T-helper 2 cell treated with Interferon-gamma antibody and Interleukin-4, amounts not matched to agents 100 ng/mL and 5 ng/mL, for 36 hours (primary cell): ENCODE data around the gene HDAC9. TPM values are rescaled to one million over a fixed set of nuclear protein-coding genes. Genes with fewer than 3 reads are reported as not detected.

Experiments
- intact Hi-C: fragments of 100-400 bp; cut with micrococcal nuclease; formaldehyde crosslinking; loops from one replicate; pipeline ENCODE4 v1.15.1; 2023
- total RNA-seq: library from RNA; stranded (reverse); gene quantifications from 2 replicates; pipeline ENCODE4 v1.2.3, GENCODE V29; 2022

Gene HDAC9
- 0.14 and 0.16 TPM in 2 replicates for total RNA-seq

DNA sequence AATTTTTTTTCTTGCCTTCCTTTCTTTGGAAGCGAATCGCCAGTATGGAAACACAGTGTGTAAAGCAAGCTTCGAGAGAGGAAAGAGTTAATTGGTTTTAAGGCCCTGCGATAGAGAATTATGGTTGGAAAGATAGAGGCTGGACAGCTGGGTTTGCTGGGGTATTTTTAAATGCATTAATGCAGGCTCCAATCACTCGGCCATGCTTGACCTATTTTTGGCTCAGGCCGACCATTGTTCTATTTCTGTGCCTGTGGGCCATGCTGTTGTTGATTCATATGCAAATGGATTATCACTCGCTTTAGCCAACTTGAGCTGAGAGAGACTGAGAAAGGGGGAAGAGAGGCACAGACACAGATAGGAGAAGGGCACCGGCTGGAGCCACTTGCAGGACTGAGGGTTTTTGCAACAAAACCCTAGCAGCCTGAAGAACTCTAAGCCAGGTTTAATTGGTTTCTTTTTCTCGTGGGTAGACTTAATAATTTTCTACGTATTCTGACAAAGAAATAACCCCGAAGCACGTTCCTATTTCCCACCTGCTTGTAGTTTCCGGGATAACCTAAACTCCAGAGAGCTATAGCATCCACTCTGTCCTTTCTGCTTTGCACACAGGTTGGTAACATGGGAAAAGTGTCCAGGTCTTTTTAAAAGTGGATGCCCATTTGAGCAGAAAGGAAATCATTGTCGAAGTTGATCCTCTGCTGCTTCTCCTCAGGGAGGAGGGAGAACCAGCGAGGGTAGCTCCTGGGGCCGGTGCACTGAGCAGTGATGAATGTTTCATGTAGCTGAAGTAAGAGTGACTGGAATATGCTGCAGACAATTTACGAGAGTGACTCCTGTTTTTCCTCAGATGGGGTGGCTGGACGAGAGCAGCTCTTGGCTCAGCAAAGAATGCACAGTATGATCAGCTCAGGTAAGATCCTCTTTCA, at the start of gene HDAC9:
TSS of gene HDAC9 (plus strand) at position 338 of the 929 bp plus-strand sequence. CDS start at position 892, 554 bp downstream.
- intact Hi-C loops = no loop called here

DNA sequence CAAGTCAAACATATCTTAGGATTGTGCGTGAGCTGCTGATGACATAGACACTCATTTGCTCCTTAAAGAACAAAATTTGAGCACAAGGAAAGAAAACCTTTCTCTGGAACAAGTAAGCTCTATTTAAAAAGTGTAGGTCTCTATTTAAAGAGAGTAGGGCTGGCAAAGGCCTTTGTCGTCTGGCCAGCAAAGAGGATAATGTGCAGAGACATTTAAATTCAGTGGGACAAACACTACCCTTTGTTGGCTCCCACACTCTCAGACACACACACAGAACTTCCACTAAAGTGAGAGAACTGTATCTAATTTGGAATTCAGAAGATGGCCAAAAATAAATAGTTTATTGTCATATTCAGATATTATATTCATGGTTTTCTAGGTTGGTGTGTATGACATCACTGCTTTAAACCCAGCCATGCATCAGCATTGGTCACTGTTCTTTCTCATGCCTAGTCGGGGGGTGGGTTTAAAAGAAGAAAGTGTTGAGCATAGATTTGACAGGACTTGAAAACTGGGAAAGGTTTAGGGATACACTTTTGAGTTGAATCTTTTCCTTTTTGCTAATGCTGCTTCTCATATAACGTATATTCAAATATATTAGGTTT, 49.5 kb upstream of the HDAC9 start:
- intact Hi-C loops = no loop called here

DNA sequence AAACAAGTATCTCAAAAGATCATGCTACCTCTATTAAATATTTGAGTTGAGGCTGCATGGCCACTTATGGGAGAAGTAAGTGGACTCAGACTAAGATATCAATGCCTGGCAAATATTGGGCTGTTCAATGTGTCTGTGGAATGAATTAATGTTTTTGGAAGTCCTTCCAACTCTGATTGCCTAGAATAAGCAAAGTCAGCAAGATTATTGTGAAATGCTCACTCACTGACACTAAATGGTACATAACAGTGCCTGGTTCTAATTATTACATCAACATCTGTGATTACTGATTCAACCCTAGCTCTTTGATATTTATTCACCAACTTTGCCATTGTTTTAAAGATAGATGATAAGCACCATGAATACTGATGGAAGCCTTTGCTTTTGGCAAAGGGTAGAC, 45.5 kb upstream of the HDAC9 start:
- intact Hi-C loops = no loop called here

DNA sequence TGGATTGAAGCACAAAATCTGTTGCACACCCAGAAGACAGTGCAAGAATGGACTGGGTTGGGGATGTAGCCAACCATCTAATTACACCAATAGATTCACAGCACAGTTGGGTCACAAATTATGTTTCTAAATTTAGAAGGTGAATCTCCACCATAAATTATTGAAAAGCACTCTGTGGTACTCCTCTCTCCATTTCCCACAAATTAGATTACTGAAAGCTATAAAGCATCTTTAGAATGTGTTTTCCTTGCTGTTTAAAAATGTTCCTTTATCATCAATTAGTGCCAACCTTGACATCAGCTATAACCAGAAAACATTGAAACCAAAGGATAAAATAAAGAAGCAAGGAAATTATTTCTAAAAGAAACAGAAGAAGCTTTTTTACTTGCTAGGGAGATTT, 39.9 kb upstream of the HDAC9 start:
- intact Hi-C loops = no loop called here

DNA sequence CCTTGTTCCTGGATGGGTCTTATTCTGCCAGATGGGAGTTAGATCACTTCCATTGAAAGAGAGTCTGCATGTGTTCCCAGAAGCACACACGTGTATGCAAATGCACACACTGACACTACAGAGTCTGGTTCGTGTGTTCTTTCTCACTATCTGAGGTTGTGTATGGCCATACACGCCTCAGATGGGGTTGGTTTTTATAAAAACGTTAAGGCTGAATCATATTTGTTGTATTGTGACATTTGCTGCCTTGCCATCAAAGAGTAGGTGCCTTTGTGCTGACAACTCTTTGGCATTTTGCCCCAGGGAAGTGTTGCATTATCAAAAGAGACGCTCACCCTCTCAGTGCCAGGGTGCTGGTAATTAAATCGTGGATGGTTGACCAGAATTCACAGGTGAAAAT, 37.7 kb upstream of the HDAC9 start:
- intact Hi-C loops = no loop called here

DNA sequence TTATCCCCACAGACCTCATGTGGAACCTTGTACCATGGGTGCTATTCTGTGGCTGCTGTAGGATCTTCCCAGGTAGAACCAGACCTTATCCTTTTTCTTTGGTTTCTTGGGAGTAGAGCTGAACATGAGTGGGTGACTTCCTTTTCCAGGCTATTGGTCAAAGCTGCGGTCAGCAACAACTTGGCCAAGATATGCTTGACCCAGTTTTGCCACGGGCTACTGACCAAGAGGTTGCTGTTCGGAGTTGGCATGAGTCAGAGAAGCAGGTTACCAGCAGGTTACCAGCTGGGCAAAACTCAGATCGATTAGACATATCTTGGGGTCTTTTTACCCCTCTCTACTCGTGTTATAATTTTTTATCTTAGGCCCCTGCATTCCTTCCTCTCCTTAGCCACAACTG, 36.7 kb upstream of the HDAC9 start:
- intact Hi-C loops = no loop called here

DNA sequence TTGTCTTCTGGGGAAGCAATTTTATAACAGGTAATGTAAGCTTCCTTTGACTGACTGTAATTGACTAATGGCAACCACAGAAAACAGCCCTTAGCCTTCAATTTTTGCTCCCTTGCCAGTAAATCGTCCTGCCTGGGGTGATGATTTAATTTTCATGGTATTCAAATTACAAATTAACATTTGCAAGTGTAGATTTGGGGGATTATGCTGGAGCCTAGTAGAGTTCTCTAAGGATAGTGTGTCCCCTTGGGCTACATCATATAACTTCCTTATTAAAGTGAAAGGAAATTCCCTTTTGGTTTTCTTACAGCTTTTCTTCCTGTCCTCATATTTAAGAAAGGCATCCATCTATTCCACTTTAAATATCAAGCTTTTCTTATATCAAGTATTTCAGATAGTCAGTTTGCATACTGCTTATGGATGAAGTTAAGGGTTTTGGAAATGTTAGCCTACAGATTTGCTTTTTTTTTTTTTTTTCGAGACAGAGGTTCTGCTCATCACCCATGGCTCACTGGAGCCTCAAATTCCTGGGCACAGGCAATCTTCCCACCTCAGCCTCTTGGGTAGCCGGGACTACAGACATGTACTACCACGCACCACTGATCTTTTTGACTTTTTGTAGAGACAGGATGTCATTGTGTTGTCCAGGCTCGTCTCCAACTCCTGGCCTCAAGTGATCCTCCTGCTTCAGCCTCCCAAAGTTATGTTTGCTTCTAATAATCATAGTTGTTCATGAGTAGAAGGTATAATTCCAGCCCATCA, 35.9 kb upstream of the HDAC9 start:
- intact Hi-C loops = no loop called here

DNA sequence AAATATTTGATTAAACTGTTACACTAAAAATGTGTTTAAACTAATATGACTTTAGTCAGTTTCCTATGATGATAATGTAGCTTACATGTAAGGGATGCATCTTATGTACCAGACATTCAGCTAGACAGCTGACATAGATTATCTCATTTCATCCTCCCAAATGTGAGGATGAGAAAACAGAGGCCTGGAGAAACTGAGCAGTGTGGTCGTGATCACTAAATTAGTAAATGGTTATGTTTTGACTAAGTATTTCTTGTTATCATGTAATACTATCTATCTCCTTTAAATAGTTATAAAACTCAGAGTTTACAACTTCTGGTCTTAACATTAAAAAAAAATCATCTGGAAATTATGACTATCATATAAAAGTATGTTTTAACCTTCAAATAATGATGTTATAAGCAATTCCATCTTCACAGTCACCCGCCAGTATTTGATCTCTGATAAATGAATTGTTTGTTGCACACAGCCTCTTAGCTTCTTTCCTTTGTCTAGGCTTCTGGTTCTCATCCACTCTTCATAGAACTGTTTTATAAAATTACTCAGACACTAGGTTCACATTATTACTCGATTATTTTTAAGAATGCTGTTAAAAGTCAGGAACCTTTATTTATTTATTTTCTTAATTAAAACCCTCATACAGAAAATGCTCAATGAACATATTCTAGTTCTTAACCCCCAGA, 33.6 kb upstream of the HDAC9 start:
- intact Hi-C loops = no loop called here

DNA sequence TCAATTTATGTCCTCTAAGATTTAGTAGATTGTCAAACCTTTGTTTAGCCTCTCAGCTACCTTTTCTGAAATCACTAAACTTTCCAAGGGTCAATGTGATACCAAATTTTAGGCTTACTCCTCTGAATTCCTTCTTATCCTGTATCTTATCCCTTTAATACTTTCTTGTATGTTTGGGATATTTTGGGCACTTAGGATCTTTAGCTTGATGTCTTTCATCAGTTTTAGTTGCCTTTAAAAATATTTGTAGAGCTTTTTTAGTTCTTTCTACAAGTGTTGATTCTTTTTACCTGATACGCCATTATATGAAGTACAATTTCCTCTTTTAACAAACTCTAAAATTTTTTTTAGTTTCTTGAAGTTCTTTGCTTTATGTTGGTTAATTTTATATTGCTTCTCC, 30.7 kb upstream of the HDAC9 start:
- intact Hi-C loops = no loop called here

DNA sequence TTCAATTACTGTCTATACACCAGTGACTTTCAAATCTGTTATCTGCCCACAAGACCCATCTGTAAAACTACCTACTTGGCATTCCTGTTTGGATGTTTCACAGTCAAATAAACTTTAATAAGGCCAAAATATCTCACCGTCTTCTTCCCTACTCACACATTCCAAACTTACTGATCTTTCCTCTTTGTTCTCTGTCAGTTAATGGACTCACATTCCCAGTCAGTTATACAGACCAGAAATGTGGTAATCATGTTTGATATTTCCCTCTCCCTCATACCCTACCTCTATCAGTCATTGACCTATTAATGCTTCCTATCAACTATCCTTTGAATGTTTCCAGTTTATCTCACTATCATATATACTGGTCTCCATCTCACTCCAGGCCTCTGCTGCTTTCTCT, 28.5 kb upstream of the HDAC9 start:
- intact Hi-C loops = no loop called here

DNA sequence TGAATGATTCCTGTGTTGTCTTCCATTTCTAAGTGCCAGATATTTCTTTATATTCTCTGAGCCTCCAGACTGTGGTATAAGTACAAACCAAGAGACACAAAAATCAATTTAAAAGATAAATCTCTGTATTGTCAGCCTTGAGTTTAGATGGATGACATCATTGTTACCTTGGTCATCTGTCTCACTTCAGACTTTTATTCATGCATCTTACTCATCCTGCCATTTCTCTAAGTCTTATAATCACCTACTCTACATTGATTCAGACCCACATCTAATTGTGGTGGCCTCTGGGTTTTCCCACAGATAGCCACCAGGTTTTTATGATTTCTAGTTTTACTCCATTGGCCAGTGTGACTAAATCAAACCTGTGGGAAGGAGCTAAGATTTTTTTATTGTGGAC, 26.8 kb upstream of the HDAC9 start:
- intact Hi-C loops = no loop called here

DNA sequence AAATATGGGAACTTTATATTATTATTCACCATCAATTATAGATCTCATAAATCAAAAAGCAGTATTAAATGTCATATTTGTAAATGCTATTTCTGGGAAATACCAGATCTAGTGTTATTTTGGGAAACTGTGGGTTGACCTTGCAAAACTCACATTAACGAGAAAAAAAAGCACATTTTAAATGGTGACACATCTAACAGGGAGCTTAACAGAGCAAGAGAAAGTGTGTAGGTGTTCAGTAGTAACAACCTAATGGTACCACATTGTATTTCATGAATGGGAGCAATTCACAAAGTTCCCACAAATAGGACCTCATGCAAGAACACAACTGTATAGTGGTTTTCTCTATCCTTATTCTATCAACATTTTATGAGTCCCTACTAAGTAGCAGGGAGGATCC, 26.2 kb upstream of the HDAC9 start:
- intact Hi-C loops = no loop called here

DNA sequence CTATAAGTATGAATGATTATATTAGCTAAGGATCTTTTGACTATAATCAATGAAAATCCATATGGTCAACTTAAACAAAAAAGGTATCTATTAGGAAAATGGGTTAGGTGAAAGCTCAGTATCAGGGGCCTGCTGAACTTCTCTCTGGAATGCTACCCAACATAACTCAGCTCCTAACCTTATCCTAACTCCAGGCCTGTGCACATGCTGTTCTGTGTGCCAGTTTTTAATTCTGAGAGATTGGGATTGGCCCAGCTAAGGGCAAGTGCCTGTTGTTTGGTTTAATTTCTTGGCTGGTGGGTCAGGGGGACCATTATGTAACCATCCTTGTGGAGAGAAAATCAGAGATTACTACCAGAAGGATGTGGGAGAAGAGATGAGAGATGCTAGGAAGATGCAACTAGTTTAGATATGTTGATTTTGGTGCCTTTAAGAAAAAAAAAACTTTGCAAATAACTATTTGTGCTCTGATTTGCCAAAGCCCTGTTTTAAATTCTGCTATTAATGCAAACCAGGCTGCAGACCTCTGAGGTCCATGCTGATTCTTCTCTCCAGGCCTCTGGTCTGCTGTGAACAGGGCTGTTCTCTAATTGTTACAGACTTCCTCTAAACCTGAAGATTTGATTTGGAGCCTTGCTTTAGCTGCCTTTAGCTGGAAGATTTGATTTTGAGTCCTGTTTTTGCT, 23.9 kb upstream of the HDAC9 start:
- intact Hi-C loops = no loop called here

DNA sequence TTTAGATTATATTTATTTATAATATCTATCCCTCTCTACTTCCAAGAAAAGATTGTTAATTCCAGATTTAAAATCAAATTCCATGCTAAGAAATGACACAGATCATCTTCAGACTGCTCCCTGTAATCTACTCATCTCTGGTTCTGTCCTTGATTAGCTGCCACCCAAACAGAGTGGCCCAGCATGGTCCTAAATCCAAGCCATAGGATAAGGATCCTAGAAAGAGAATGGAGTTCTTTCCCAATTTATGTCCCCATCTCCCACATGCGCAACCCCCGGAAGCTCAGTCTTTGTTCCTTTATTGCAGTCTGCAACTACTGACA, 23.4 kb upstream of the HDAC9 start:
- intact Hi-C loops = no loop called here

DNA sequence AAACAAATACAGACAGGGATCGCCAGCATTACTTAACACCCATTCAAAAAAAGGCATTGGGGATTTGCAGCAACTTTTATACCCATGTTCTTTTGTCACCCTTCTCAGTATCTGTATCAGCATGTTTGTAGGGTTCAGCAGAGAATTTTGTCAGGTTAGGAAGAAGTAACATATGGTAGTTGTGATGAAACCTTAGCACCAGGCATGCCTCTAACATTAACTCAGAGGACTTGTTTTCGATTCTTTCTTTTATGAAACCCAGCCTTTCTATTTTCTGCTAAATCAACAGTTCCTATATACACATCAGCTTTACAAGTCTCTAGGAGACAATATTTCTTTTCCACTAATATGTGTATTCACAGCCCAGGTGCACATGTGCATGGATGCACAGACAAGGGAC, 22.4 kb upstream of the HDAC9 start:
- intact Hi-C loops = no loop called here

DNA sequence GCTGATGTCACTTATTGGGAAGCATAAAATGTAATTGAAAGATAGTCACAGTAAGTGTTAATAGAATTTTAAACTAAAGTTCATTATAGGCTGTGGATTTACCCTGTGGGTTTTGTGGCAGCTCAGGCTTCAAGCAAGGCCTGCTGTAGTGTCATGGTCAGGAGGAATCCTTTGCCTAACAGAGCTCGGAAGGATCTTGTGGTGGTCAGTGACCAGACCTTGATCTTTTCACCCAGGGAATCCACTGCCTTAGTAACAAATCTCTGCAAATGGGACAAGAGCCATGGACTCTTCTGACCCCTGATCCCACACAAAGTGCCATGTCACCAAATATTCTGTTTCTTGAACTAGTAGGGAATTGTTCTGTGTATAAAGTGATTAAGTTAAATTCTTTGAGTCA, 20.6 kb upstream of the HDAC9 start:
- intact Hi-C loops = no loop called here

DNA sequence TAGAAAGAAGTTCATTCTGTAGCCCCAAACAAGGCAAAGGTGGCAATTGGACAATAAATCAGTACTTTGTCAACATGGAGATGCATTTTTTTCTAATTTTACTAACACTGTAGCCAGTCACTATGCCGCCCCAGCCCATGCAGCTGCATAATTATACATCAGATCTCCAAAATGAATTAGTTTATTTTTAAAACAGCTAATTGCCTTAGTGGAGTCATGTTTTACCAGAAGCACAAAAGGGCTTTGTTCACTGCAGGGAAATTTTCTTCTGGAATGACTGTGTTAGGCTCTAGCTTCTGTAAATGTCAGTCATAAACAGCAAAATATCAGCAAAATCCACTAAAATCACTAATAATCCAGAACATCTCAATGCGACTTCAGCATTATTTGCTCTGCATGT, 20.1 kb upstream of the HDAC9 start:
- intact Hi-C loops = no loop called here

DNA sequence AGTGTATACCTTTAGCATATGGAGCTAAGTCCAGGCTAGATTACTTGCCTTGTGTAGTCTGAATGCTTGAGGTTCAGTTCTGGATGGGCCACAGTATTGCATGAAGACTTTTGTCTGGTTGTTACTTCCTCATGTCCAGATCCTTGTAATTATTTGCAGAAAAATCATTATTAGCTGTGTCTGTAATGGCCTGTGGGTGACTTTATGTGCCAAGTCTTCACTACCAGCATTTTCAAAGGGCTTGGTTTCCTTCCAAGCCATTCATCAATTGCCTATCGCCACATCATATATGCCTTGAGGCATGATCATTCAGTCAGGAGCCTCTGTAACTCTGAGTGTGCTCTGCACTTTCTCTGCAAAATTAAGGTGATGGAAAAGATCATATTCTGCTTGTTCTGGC, 13.8 kb upstream of the HDAC9 start:
- intact Hi-C loops = no loop called here

DNA sequence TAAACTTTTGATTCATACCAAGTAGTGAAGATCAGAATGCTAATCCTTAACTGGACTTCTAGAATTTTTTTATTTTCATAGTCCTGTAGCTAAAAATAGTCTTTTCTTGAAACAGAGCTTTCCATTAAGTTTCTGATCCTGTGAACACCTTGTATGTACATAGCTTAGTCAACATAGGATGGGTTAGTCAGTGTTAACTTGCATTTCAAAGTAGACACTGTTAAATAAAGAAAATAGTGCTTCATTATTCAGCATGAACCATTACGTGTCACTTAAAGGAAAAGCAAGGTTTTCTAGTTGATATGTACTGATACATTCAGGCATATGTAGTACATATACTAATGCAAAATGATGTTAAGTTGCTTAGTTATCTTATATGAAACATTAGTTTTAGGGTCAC, 7.5 kb upstream of the HDAC9 start:
- intact Hi-C loops = no loop called here

DNA sequence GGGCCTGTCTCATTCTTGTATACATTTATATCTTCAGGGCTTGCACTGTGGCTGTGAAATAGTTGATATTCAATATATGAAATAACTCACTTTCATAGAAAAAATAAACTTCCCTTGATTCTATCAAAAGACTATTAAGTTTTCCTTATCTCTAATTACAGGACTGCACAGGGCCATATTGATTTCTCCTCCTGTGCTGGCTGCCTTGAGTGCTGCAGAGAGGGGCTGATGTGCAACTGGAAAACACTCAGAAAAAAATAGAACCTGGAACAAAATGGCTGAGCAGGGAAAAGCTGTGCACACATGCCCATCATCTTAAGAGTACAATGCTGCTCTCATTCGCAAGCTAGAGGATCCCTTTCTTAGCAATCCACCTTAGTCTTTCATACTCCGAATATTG, 5.9 kb upstream of the HDAC9 start:
- intact Hi-C loops = no loop called here

DNA sequence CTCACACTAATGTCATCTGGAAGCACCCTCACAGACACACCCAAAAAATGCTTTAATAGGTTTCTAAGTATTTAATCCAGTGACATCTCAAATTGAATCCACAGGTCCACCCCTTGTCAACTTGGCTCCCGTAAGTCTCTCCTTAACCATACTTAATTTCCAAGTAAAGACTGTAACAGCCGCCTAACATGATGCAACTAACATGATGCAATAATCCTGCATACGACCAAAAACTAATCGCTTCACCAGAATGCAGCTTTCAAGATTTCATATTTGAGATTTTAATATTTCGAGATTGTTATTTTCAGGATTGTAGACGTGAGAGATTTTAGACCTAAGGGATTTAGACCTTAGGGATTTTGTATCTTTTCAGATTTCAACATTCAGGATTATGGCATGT, 3.7 kb upstream of the HDAC9 start:
- intact Hi-C loops = no loop called here
